Measurements from ENCODE around the gene CTNND1. TPM values are rescaled to one million over a fixed set of nuclear protein-coding genes. Genes with fewer than 3 reads are reported as not detected.

Gene CTNND1
- total RNA-seq, 1 donor from 2014 or later = 135 TPM

- peaks cover 100% of the 10 kb centered on the region for H3K79me2 ChIP-seq (ENCODE audit: low read depth)
- no peak overlapping the region for H3K9ac ChIP-seq
- Mint-ChIP-seq H3K4me1 (peaks cover 18% of the 10 kb centered on the region), H3K36me3 (peaks cover 15% of the 10 kb centered on the region), H3K27me3 (ENCODE audit: insufficient read depth, low read depth) (peaks cover 5% of the 10 kb centered on the region), H3K27ac (no peak overlapping the region), H3K4me3 (no peak overlapping the region), H3K9me3 (no peaks in the 10 kb centered on the region)
- no peak for DNase-seq (ENCODE audit: low spot score)
- H3K27ac ChIP-seq = no peak overlapping the region
- H2AFZ ChIP-seq (replicated peaks) = no peak overlapping the region
- peaks cover 77% of the 10 kb centered on the region for H4K20me1 ChIP-seq (ENCODE audit: low read depth)
- no peaks in the 10 kb centered on the region for H3K36me3 ChIP-seq
- H3K9me3 ChIP-seq (ENCODE audit: low read depth) = no peaks in the 10 kb centered on the region
- TF ChIP-seq EZH2phosphoT487 (IDR thresholded peaks at IDR 0.05) (no peak), EZH2 (IDR thresholded peaks at IDR 0.05) (no peak)
- TF ChIP-seq, protein P1, sequence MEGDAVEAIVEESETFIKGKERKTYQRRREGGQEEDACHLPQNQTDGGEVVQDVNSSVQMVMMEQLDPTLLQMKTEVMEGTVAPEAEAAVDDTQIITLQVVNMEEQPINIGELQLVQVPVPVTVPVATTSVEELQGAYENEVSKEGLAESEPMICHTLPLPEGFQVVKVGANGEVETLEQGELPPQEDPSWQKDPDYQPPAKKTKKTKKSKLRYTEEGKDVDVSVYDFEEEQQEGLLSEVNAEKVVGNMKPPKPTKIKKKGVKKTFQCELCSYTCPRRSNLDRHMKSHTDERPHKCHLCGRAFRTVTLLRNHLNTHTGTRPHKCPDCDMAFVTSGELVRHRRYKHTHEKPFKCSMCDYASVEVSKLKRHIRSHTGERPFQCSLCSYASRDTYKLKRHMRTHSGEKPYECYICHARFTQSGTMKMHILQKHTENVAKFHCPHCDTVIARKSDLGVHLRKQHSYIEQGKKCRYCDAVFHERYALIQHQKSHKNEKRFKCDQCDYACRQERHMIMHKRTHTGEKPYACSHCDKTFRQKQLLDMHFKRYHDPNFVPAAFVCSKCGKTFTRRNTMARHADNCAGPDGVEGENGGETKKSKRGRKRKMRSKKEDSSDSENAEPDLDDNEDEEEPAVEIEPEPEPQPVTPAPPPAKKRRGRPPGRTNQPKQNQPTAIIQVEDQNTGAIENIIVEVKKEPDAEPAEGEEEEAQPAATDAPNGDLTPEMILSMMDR (IDR thresholded peaks at IDR 0.05) = no peak
- no peak overlapping the region for H3K4me2 ChIP-seq
- peaks cover 31% of the 10 kb centered on the region for H3K4me1 ChIP-seq
- H3K4me3 ChIP-seq = no peak overlapping the region
- peaks cover 19% of the 10 kb centered on the region for H3F3A ChIP-seq (ENCODE audit: low read depth)
- no peaks in the 10 kb centered on the region for H3K27me3 ChIP-seq
Observed at GRCh38 chr11:57786436-57786835, 24.8 kb downstream of the CTNND1 start.

DNA sequence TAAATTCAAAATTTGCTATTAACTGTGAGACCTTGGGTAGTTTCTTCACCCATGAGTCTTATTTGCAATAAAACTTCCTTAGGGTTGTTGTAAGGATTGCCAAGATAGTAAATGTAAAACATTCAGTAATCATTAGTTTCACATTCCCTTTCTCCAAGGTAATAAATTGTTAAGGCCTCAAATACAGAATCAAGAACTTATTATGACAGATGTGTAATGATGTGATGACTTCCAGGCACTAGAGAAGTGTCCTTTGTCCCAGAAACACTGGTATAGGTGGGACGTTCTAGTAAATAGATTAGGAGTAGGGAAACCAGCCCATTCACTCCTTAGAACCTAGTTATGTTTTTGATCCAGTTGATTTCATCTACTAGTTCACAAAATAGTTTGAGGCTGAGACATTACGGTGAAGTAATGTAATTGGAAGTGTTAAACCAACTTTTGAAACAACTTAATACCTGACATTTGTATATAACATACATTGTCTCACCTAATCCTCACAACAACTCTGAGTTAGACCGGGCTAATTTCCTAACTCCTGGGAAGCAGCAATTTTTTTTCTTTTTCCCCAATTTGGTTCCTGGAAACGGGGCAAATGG lies 25.5 kb downstream of the CTNND1 start:
- Mint-ChIP-seq H3K9me3 (no peaks in the 10 kb centered on the region), H3K4me3 (no peak overlapping the region), H3K36me3 (peaks cover 17% of the 10 kb centered on the region), H3K27me3 (ENCODE audit: insufficient read depth, low read depth) (peaks cover 5% of the 10 kb centered on the region), H3K27ac (no peak overlapping the region), H3K4me1 (peaks cover 13% of the 10 kb centered on the region)
- H3K9ac ChIP-seq = no peak overlapping the region
- no peak overlapping the region for H3K4me3 ChIP-seq
- no peaks in the 10 kb centered on the region for H3K9me3 ChIP-seq (ENCODE audit: low read depth)
- peaks cover 77% of the 10 kb centered on the region for H4K20me1 ChIP-seq (ENCODE audit: low read depth)
- peaks cover 24% of the 10 kb centered on the region for H3K4me1 ChIP-seq
- DNase-seq (ENCODE audit: low spot score) = no peak
- no peaks in the 10 kb centered on the region for H3K27me3 ChIP-seq
- peaks cover 15% of the 10 kb centered on the region for H3F3A ChIP-seq (ENCODE audit: low read depth)
- no peak overlapping the region for H2AFZ ChIP-seq (replicated peaks)
- no peak for TF ChIP-seq EZH2 (IDR thresholded peaks at IDR 0.05)
- TF ChIP-seq, protein P1 (IDR thresholded peaks at IDR 0.05) = no peak
- no peak for TF ChIP-seq EZH2phosphoT487 (IDR thresholded peaks at IDR 0.05)
- H3K27ac ChIP-seq = peak overlapping the region; percentile 88
- H3K4me2 ChIP-seq = peak overlapping the region; percentile 64
- no peaks in the 10 kb centered on the region for H3K36me3 ChIP-seq
- H3K79me2 ChIP-seq (ENCODE audit: low read depth) = peaks cover 100% of the 10 kb centered on the region

GRCh38 chr11:57787920-57788702 lies 26.5 kb downstream of the CTNND1 start:
- no peak overlapping the region for H3K4me3 Mint-ChIP-seq
- no peaks in the 10 kb centered on the region for H3K9me3 Mint-ChIP-seq
- no peak overlapping the region for H2AFZ ChIP-seq (replicated peaks)
- H3K9me3 ChIP-seq (ENCODE audit: low read depth) = no peaks in the 10 kb centered on the region
- H3K79me2 ChIP-seq (ENCODE audit: low read depth) = peaks cover 100% of the 10 kb centered on the region
- peaks cover 5% of the 10 kb centered on the region for H3K27me3 Mint-ChIP-seq (ENCODE audit: insufficient read depth, low read depth)
- H3K27ac ChIP-seq = peak overlapping the region; percentile 88
- peaks cover 24% of the 10 kb centered on the region for H3K36me3 Mint-ChIP-seq
- TF ChIP-seq EZH2phosphoT487 (IDR thresholded peaks at IDR 0.05) = no peak
- H3K4me2 ChIP-seq = peak overlapping the region; percentile 64
- peak overlapping the region; percentile 15 for H3K27ac Mint-ChIP-seq
- H3K4me3 ChIP-seq = peak overlapping the region; percentile 4
- no peaks in the 10 kb centered on the region for H3K36me3 ChIP-seq
- H3K4me1 Mint-ChIP-seq = peaks cover 13% of the 10 kb centered on the region
- H3F3A ChIP-seq (ENCODE audit: low read depth) = peaks cover 15% of the 10 kb centered on the region
- no peaks in the 10 kb centered on the region for H3K27me3 ChIP-seq
- H4K20me1 ChIP-seq (ENCODE audit: low read depth) = peaks cover 84% of the 10 kb centered on the region
- DNase-seq (ENCODE audit: low spot score) = peak; percentile 36
- H3K9ac ChIP-seq = no peak overlapping the region
- H3K4me1 ChIP-seq = peaks cover 22% of the 10 kb centered on the region

- Histone ChIP-seq H3K27me3 (no peaks in the 10 kb centered on the region), H3K4me3 (no peak overlapping the region), H3K4me2 (peak overlapping the region; percentile 64), H3K79me2 (ENCODE audit: low read depth) (peaks cover 100% of the 10 kb centered on the region), H3K9ac (no peak overlapping the region), H2AFZ (replicated peaks) (no peak overlapping the region), H3K4me1 (peaks cover 22% of the 10 kb centered on the region), H3K36me3 (no peaks in the 10 kb centered on the region), H3F3A (ENCODE audit: low read depth) (peaks cover 15% of the 10 kb centered on the region), H3K9me3 (ENCODE audit: low read depth) (no peaks in the 10 kb centered on the region), H4K20me1 (ENCODE audit: low read depth) (peaks cover 89% of the 10 kb centered on the region), H3K27ac (peak overlapping the region; percentile 88)
- H3K36me3 Mint-ChIP-seq = peaks cover 27% of the 10 kb centered on the region
- H3K4me3 Mint-ChIP-seq = no peak overlapping the region
- TF ChIP-seq, protein P1 (IDR thresholded peaks at IDR 0.05) = no peak
- TF ChIP-seq EZH2phosphoT487 (IDR thresholded peaks at IDR 0.05) (no peak), EZH2 (IDR thresholded peaks at IDR 0.05) (no peak)
- peaks cover 13% of the 10 kb centered on the region for H3K4me1 Mint-ChIP-seq
- H3K27me3 Mint-ChIP-seq (ENCODE audit: insufficient read depth, low read depth) = peaks cover 5% of the 10 kb centered on the region
- no peaks in the 10 kb centered on the region for H3K9me3 Mint-ChIP-seq
- DNase-seq (ENCODE audit: low spot score) = no peak
- H3K27ac Mint-ChIP-seq = no peak overlapping the region
Observed at GRCh38 chr11:57788703-57789088, 27.1 kb downstream of the CTNND1 start.
